SK-N-SH treated with all-trans-retinoic acid at 6 μM for 48 hours (cell line): Measurements from ENCODE around the gene AMMECR1.

ENCODE experiments used
- ATAC-seq: fragments of 200-7000 bp; cut with Tn5 transposase; 3 replicates; pipeline ENCODE4 v1.9.1; 2020; ENCODE audit warnings: mild to moderate bottlenecking, moderate library complexity
- ARNTL ChIP-seq: fragments of 450-650 bp; formaldehyde crosslinking; IDR thresholded peaks from 2 replicates; pipeline ENCODE4 v1.5.0; 2020; ENCODE audit warnings: low read depth, mild to moderate bottlenecking, moderate library complexity, borderline replicate concordance
- BACH2 ChIP-seq: fragments of 250-450 bp; sonication (Bioruptor Pico); IDR thresholded peaks from 2 replicates; pipeline ENCODE4 v1.9.0; 2021; ENCODE audit warnings: mild to moderate bottlenecking, borderline replicate concordance
- CREB5 ChIP-seq: fragments of 250-450 bp; sonication (Bioruptor Pico); IDR thresholded peaks from 2 replicates; pipeline ENCODE4 v1.5.1; 2020; ENCODE audit warnings: low read depth, mild to moderate bottlenecking, moderate library complexity
- CSRNP3 ChIP-seq: fragments of 250-450 bp; sonication (Bioruptor Pico); IDR thresholded peaks from 2 replicates; pipeline ENCODE4 v1.5.1; 2021; ENCODE audit warnings: mild to moderate bottlenecking, moderate library complexity
- ESRRG ChIP-seq: fragments of 250-450 bp; sonication (Bioruptor Pico); IDR thresholded peaks from 2 replicates; pipeline ENCODE4 v1.6.1; 2021; ENCODE audit warnings: mild to moderate bottlenecking
- GLIS3 ChIP-seq: fragments of 250-450 bp; sonication (Bioruptor Pico); IDR thresholded peaks from 2 replicates; pipeline ENCODE4 v1.5.0; 2020; ENCODE audit warnings: mild to moderate bottlenecking, moderate library complexity
- ISL1 ChIP-seq: fragments of 250-450 bp; sonication (Bioruptor Pico); IDR thresholded peaks from 2 replicates; pipeline ENCODE4 v2.1.2; 2022; ENCODE audit warnings: mild to moderate bottlenecking, moderate library complexity
- OSR1 ChIP-seq: fragments of 250-450 bp; sonication (Bioruptor Pico); IDR thresholded peaks from 2 replicates; pipeline ENCODE4 v1.8.0; 2022; ENCODE audit warnings: moderate library complexity, mild to moderate bottlenecking, inconsistent platforms
- POU6F1 ChIP-seq: fragments of 250-450 bp; sonication (Bioruptor Pico); IDR thresholded peaks from 2 replicates; pipeline ENCODE4 v1.8.0; 2021; ENCODE audit warnings: low read depth, mild to moderate bottlenecking, moderate library complexity, borderline replicate concordance
- PPARA ChIP-seq: fragments of 250-450 bp; sonication (Bioruptor Pico); IDR thresholded peaks from 2 replicates; pipeline ENCODE4 v1.5.0; 2020; ENCODE audit warnings: mild to moderate bottlenecking, borderline replicate concordance
- RARB ChIP-seq: fragments of 250-450 bp; sonication (Bioruptor Pico); IDR thresholded peaks from 2 replicates; pipeline ENCODE4 v1.8.0; 2021; ENCODE audit warnings: mild to moderate bottlenecking, moderate library complexity
- SNAI2 ChIP-seq: fragments of 250-450 bp; sonication (Bioruptor Pico); IDR thresholded peaks from 2 replicates; pipeline ENCODE4 v1.5.0; 2020; ENCODE audit warnings: mild to moderate bottlenecking, moderate library complexity
- TCF4 ChIP-seq: fragments of 250-450 bp; sonication (Bioruptor Pico); IDR thresholded peaks from 2 replicates; pipeline ENCODE4 v1.8.0; 2021; ENCODE audit warnings: mild to moderate bottlenecking, moderate library complexity, borderline replicate concordance
- TOX ChIP-seq: fragments of 250-450 bp; sonication (Bioruptor Pico); IDR thresholded peaks from 2 replicates; pipeline ENCODE4 v1.8.0; 2021; ENCODE audit warnings: mild to moderate bottlenecking, moderate library complexity, borderline replicate concordance
- TSHZ2 ChIP-seq: fragments of 250-450 bp; sonication (Bioruptor Pico); IDR thresholded peaks from 2 replicates; pipeline ENCODE4 v1.5.0; 2020; ENCODE audit warnings: mild to moderate bottlenecking, moderate library complexity
- ZC3H10 ChIP-seq: fragments of 250-450 bp; sonication (Bioruptor Pico); IDR thresholded peaks from 2 replicates; pipeline ENCODE4 v1.5.1; 2021; ENCODE audit warnings: mild to moderate bottlenecking, moderate library complexity
- ZFP30 ChIP-seq: fragments of 450-650 bp; formaldehyde crosslinking; IDR thresholded peaks from 2 replicates; pipeline ENCODE4 v1.5.0; 2022; ENCODE audit warnings: mild to moderate bottlenecking, moderate library complexity
- ZNF565 ChIP-seq: fragments of 450-650 bp; formaldehyde crosslinking; conservative IDR thresholded peaks from 2 replicates; pipeline ENCODE4 v1.5.0; 2020; ENCODE audit warnings: low read depth, mild to moderate bottlenecking, moderate library complexity
- ZNF70 ChIP-seq: fragments of 450-650 bp; formaldehyde crosslinking; IDR thresholded peaks from 2 replicates; pipeline ENCODE4 v1.5.0; 2020; ENCODE audit warnings: mild to moderate bottlenecking, moderate library complexity
- ZNF8 ChIP-seq: fragments of 450-650 bp; formaldehyde crosslinking; IDR thresholded peaks from 2 replicates; pipeline ENCODE4 v1.5.0; 2020; ENCODE audit warnings: mild to moderate bottlenecking, moderate library complexity

AMMECR1 gene

GRCh38 chrX:110257889-110258288 lies 60.0 kb downstream of the AMMECR1 start:
- TF ChIP-seq SNAI2 (CRISPR knock-in tag) (no peak), RARB (no peak), ZFP30 (CRISPR knock-in tag) (no peak), TSHZ2 (CRISPR knock-in tag) (no peak), ZC3H10 (no peak), GLIS3 (CRISPR knock-in tag) (no peak), OSR1 (CRISPR knock-in tag) (no peak), ESRRG (CRISPR knock-in tag) (no peak), ZNF8 (CRISPR knock-in tag) (no peak), ARNTL (CRISPR knock-in tag) (no peak), CSRNP3 (CRISPR knock-in tag) (no peak), TCF4 (CRISPR knock-in tag) (no peak)
- ATAC-seq = no peak

- ATAC-seq = no peak
- TF ChIP-seq ZNF565 (CRISPR knock-in tag) (no peak), ISL1 (CRISPR knock-in tag) (no peak), SNAI2 (CRISPR knock-in tag) (no peak), GLIS3 (CRISPR knock-in tag) (no peak), TCF4 (CRISPR knock-in tag) (no peak), BACH2 (CRISPR knock-in tag) (no peak), ZNF70 (CRISPR knock-in tag) (no peak), CREB5 (CRISPR knock-in tag) (no peak), CSRNP3 (CRISPR knock-in tag) (no peak), ZC3H10 (no peak), TSHZ2 (CRISPR knock-in tag) (no peak), TOX (no peak), RARB (no peak), POU6F1 (CRISPR knock-in tag) (no peak), ARNTL (CRISPR knock-in tag) (no peak), ZFP30 (CRISPR knock-in tag) (no peak), ESRRG (CRISPR knock-in tag) (no peak), ZNF8 (CRISPR knock-in tag) (no peak), PPARA (no peak), OSR1 (CRISPR knock-in tag) (no peak)
Measured at GRCh38 chrX:110252711-110253110, 65.2 kb downstream of the AMMECR1 start.
